K562 (cell line): Measurements from ENCODE around the gene GNA14. TPM values are rescaled to one million over a fixed set of nuclear protein-coding genes. Genes with fewer than 3 reads are reported as not detected.

Source experiments
- ATAC-seq: fragments of 200-7000 bp; cut with Tn5 transposase; 3 replicates; pipeline ENCODE4 v1.9.1; 2020; ENCODE audit warnings: moderate library complexity
- BruUV-seq: library from RNA; stranded (reverse); fragments of 400-500 nt; replicated peaks from 2 replicates; lab custom pipeline; 2021; lab: Mats Ljungman, UMichigan
- CTCF ChIA-PET: fragments of 300-600 bp; formaldehyde crosslinking; extraction: SDS; loops from one replicate; lab custom pipeline; 2021; ENCODE audit warnings: low intra/inter-chr PET ratio; lab: Yijun Ruan, JAX
- POLR2A ChIA-PET: fragments of 300-600, 350-650 bp; sonication (Branson Sonifier 250); formaldehyde crosslinking; extraction: SDS; loops from one replicate; lab custom pipeline; 2021; ENCODE audit warnings: antibody characterized with exemption, inconsistent platforms; lab: Yijun Ruan, JAX
- DNase-seq, 4 experiments: peaks; one replicate each; pipeline versions ENCODE4 v3.0.0 to v3.0.0-alpha.2; 2011 to 2018; ENCODE audit warnings: low spot score in 3 of 4, mixed read lengths in 3 of 4; ENCODE audit errors: extremely low read depth in 1 of 4
- FAIRE-seq: peaks from 2 replicates; lab custom pipeline; 2011; peaks lifted over from hg19 to GRCh38; lab: Jason Lieb, UNC
- H2AFZ ChIP-seq: 2 replicates; pipeline ENCODE4 v1.6.0; 2011; ENCODE audit warnings: low read depth, low read length, control low read depth, inconsistent platforms
- H3K27ac ChIP-seq: fragments of 200-600 bp; 3 replicates; pipeline ENCODE4 v1.8.0; 2011; ENCODE audit warnings: low read depth, mild to moderate bottlenecking, control low read depth, inconsistent platforms, low read length, moderate library complexity, mixed read lengths; ENCODE audit errors: extremely low read depth
- H3K27me3 ChIP-seq, 2 experiments: fragments of 300-600 bp in 1 of 2; 2 replicates in 1 of 2; 3 replicates in 1 of 2; pipeline versions ENCODE4 v1.6.0 to v1.8.0; 2011; ENCODE audit warnings: inconsistent platforms in 2 of 2, low read length in 2 of 2, mild to moderate bottlenecking in 1 of 2, mixed read lengths in 1 of 2, moderate library complexity in 1 of 2; ENCODE audit not compliant: control insufficient read depth in 2 of 2, insufficient read depth in 2 of 2
- H3K36me3 ChIP-seq: fragments of 300-600 bp; 3 replicates; pipeline ENCODE4 v1.8.0; 2011; ENCODE audit warnings: mild to moderate bottlenecking, low read length, inconsistent platforms; ENCODE audit not compliant: control insufficient read depth, insufficient read depth
- H3K4me1 ChIP-seq, 2 experiments: fragments of 200-600 bp in 1 of 2; replicated peaks in 1 of 2; 2 replicates in 1 of 2; 3 replicates in 1 of 2; pipeline versions ENCODE4 v1.5.1 to v1.8.0; 2011; ENCODE audit warnings: inconsistent platforms in 2 of 2, low read length in 2 of 2, mild to moderate bottlenecking in 1 of 2, mixed read lengths in 1 of 2, moderate library complexity in 1 of 2; ENCODE audit not compliant: control insufficient read depth in 2 of 2, insufficient read depth in 2 of 2
- H3K4me2 ChIP-seq: 2 replicates; pipeline ENCODE4 v1.6.1; 2011; ENCODE audit warnings: low read length, control low read depth, inconsistent platforms, mixed read lengths; ENCODE audit not compliant: insufficient read depth
- H3K4me3 ChIP-seq: fragments of 200-600 bp; sonication (generic), shearing (Covaris generic); 2 replicates; pipeline ENCODE4 v1.5.1; 2016; ENCODE audit warnings: control low read depth, inconsistent platforms
- H3K79me2 ChIP-seq: fragments of 200-600 bp; 3 replicates; pipeline ENCODE4 v1.8.0; 2011; ENCODE audit warnings: low read length, inconsistent platforms; ENCODE audit not compliant: control insufficient read depth, insufficient read depth
- H3K9ac ChIP-seq, 2 experiments: 2 replicates each; pipeline versions ENCODE4 v1.6.0 to v1.6.1; 2011; ENCODE audit warnings: low read depth in 2 of 2, low read length in 2 of 2, control low read depth in 1 of 2, inconsistent platforms in 1 of 2, mild to moderate bottlenecking in 1 of 2, mixed read lengths in 1 of 2; ENCODE audit not compliant: insufficient read depth in 1 of 2
- H3K9me1 ChIP-seq: one replicate; pipeline ENCODE4 v1.6.0; 2011; ENCODE audit warnings: inconsistent platforms, mild to moderate bottlenecking, low read length, moderate library complexity; ENCODE audit not compliant: control insufficient read depth, insufficient read depth
- H3K9me3 ChIP-seq: replicated peaks from 2 replicates; pipeline ENCODE4 v1.5.1; 2011; ENCODE audit warnings: low read depth, low read length, inconsistent platforms; ENCODE audit not compliant: control insufficient read depth, insufficient read depth
- H4K20me1 ChIP-seq: replicated peaks from 2 replicates; pipeline ENCODE4 v1.6.1; 2011; ENCODE audit warnings: low read length, inconsistent platforms, mixed read lengths; ENCODE audit not compliant: control insufficient read depth, insufficient read depth
- CEBPB ChIP-seq: fragments of 450-650 bp; IDR thresholded peaks from 2 replicates; pipeline ENCODE4 v1.6.1; 2016; ENCODE audit warnings: missing genetic modification characterization, missing compliant biosample characterization
- DDX20 ChIP-seq: fragments of 450-650 bp; IDR thresholded peaks from 2 replicates; pipeline ENCODE4 v1.6.1; 2016; ENCODE audit warnings: missing genetic modification characterization, low read depth, mild to moderate bottlenecking, missing compliant biosample characterization, moderate library complexity
- FOXK2 ChIP-seq, 2 experiments: fragments of 450-650 bp; IDR thresholded peaks in 1 of 2; conservative IDR thresholded peaks in 1 of 2; 2 replicates each; pipeline ENCODE4 v1.6.1; 2016; ENCODE audit warnings: low read depth in 2 of 2, mild to moderate bottlenecking in 1 of 2
- GATA2 ChIP-seq: sonication (generic); formaldehyde crosslinking; IDR thresholded peaks from 2 replicates; pipeline ENCODE4 v1.4.0; 2020; ENCODE audit warnings: mild to moderate bottlenecking, missing genetic modification reagents
- HEY1 ChIP-seq: fragments of 250-450 bp; sonication (Bioruptor Pico); IDR thresholded peaks from 2 replicates; pipeline ENCODE4 v1.5.0; 2020; ENCODE audit warnings: mild to moderate bottlenecking, moderate library complexity, borderline replicate concordance
- HNRNPH1 ChIP-seq: fragments of 200-400 bp; formaldehyde crosslinking; optimal IDR thresholded peaks from 2 replicates; pipeline ENCODE3; 2017; ENCODE audit warnings: low read depth, mild to moderate bottlenecking, low read length, moderate library complexity
- SP2 ChIP-seq: IDR thresholded peaks from 2 replicates; pipeline ENCODE4 v1.6.1; 2011; ENCODE audit warnings: mild to moderate bottlenecking, low read depth, low read length, moderate library complexity; ENCODE audit not compliant: poor library complexity, severe bottlenecking; ENCODE audit errors: extremely low read depth
- TCF7 ChIP-seq: sonication (generic); IDR thresholded peaks from 2 replicates; pipeline ENCODE4 v1.6.1; 2016; ENCODE audit warnings: antibody characterized with exemption, borderline replicate concordance
- U2AF2 ChIP-seq: fragments of 200-400 bp; formaldehyde crosslinking; optimal IDR thresholded peaks from 2 replicates; pipeline ENCODE3; 2017; ENCODE audit warnings: low read depth, mild to moderate bottlenecking, low read length
- ZNF384 ChIP-seq: IDR thresholded peaks from 2 replicates; pipeline ENCODE4 v1.6.1; 2012; ENCODE audit warnings: low read depth, low read length, improper control_type of control experiment
- WGBS: fragments of 100-300 bp; shearing (Covaris generic); methylation state at CpG from one replicate; pipeline ENCODE4 v1.1.6; 2016; ENCODE audit warnings: low coverage, mixed read lengths; ENCODE audit not compliant: insufficient coverage; ENCODE audit errors: missing lambda C conversion rate; 5-methylcytosine and 5-hydroxymethylcytosine counted together
- in situ Hi-C: fragments of 300-500 bp; cut with MboI; formaldehyde crosslinking; loops from 4 replicates; pipeline ENCODE4 v1.15.0; 2018; ENCODE audit warnings: inconsistent platforms, mixed read lengths
- intact Hi-C: fragments of 100-400 bp; cut with micrococcal nuclease; formaldehyde crosslinking; loops from 2 replicates; pipeline ENCODE4 v1.14.2; 2022
- polyA plus RNA-seq, 8 experiments: library from polyadenylated mRNA; depleted of rRNA in 4 of 8; stranded (reverse) in 5 of 8; unstranded in 3 of 8; fragments of >200 nt; fragmentation: Nextera tagmentation in 2 of 8; fragmentation: Illumina TruSeq in 1 of 8; extraction: Ambion mirVana in 2 of 8; extraction: Trizol in 1 of 8; gene quantifications; 2 replicates each; pipeline versions ENCODE4 v1.2.1 to v1.2.3, GENCODE V29; 2011 to 2014; ENCODE audit warnings: inconsistent platforms in 1 of 8, missing spikeins in 1 of 8
- total RNA-seq, 7 experiments: library from RNA; depleted of rRNA in 6 of 7; stranded (reverse); fragments of >200 nt in 6 of 7; fragmentation: Illumina TruSeq in 2 of 7; extraction: Trizol in 2 of 7; gene quantifications; 2 replicates each; pipeline versions ENCODE4 v1.2.1 to v1.2.3, GENCODE V29; 2011 to 2021; ENCODE audit warnings: low replicate concordance in 1 of 7
- TF ChIP-seq, protein P1 (sequence below), 2 experiments: fragments of 450-650 bp in 1 of 2; IDR thresholded peaks; 2 replicates each; pipeline ENCODE4 v1.6.1; 2011 to 2017; ENCODE audit warnings: low read depth in 2 of 2, antibody characterized with exemption in 1 of 2, borderline replicate concordance in 1 of 2, low read length in 1 of 2, mild to moderate bottlenecking in 1 of 2, mixed read lengths in 1 of 2; ENCODE audit not compliant: control insufficient read depth in 1 of 2
- TF ChIP-seq, protein P2 (sequence below), 2 experiments: IDR thresholded peaks; 2 replicates each; pipeline ENCODE4 v1.6.1; 2011; ENCODE audit warnings: borderline replicate concordance in 1 of 2, control low read depth in 1 of 2, low read depth in 1 of 2, low read length in 1 of 2, mild to moderate bottlenecking in 1 of 2, mixed read lengths in 1 of 2, moderate library complexity in 1 of 2; ENCODE audit not compliant: insufficient read depth in 1 of 2, insufficient read length in 1 of 2, poor library complexity in 1 of 2, severe bottlenecking in 1 of 2; ENCODE audit errors: extremely low read depth in 1 of 2
- TF ChIP-seq, protein P3 (sequence below): sonication (generic); formaldehyde crosslinking; IDR thresholded peaks from 2 replicates; pipeline ENCODE4 v1.8.1; 2023; ENCODE audit warnings: missing genetic modification reagents, mild to moderate bottlenecking, borderline replicate concordance

Gene GNA14
- total and polyA plus RNA-seq, 9 of the 15 experiments (the other 6 are each of a cell fraction or from before 2014, with no cell fraction given): 0.03 to 0.11 (median 0.03) TPM; not detected in 6

DNA sequence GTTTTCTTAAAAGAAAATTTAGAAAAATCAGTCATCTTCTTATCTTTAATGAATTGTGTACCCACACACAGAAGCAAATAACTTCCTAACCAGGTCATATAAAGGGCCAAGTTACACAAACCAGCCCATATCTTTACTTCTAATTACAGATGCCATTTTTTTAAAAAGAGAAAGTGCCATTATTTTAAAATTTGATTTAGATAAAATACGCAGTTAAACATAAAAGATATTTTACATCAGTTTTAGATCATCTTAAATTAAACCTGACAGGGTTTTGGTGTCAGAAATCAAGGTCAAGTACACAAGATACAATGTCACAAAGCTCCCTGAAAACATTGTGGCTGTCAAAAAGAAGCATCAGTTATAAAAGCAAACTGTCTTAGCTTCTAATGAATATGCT is 129.4 kb downstream of the GNA14 start:
- FAIRE-seq: no peak
- Histone ChIP-seq H3K36me3 (no peaks in the 10 kb centered on the region), H3K27me3 (no peaks in the 10 kb centered on the region; a peak in 1 of 5 replicates), H3K4me3 (no peak overlapping the region), H3K9me1 (no peaks in the 10 kb centered on the region), H2AFZ (no peak overlapping the region), H4K20me1 (no peaks in the 10 kb centered on the region), H3K79me2 (no peaks in the 10 kb centered on the region), H3K4me1 (no peaks in the 10 kb centered on the region), H3K9me3 (no peaks in the 10 kb centered on the region), H3K27ac (no peak overlapping the region), H3K9ac (no peak overlapping the region), H3K4me2 (no peak overlapping the region)
- in situ Hi-C loops: no loop called here
- ChIA-PET POLR2A (no interaction called here), CTCF (no interaction called here)
- no peak for ATAC-seq
- BruUV-seq: no TSS peak
- WGBS: 0% methylated on average over 1 of the region's 1 CpG
- intact Hi-C loops: no loop called here
- DNase-seq: no peak
- TF ChIP-seq, protein P1, sequence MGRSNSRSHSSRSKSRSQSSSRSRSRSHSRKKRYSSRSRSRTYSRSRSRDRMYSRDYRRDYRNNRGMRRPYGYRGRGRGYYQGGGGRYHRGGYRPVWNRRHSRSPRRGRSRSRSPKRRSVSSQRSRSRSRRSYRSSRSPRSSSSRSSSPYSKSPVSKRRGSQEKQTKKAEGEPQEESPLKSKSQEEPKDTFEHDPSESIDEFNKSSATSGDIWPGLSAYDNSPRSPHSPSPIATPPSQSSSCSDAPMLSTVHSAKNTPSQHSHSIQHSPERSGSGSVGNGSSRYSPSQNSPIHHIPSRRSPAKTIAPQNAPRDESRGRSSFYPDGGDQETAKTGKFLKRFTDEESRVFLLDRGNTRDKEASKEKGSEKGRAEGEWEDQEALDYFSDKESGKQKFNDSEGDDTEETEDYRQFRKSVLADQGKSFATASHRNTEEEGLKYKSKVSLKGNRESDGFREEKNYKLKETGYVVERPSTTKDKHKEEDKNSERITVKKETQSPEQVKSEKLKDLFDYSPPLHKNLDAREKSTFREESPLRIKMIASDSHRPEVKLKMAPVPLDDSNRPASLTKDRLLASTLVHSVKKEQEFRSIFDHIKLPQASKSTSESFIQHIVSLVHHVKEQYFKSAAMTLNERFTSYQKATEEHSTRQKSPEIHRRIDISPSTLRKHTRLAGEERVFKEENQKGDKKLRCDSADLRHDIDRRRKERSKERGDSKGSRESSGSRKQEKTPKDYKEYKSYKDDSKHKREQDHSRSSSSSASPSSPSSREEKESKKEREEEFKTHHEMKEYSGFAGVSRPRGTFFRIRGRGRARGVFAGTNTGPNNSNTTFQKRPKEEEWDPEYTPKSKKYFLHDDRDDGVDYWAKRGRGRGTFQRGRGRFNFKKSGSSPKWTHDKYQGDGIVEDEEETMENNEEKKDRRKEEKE (IDR thresholded peaks at IDR 0.05; ENCODE audit: borderline replicate concordance in 1 of 2, control insufficient read depth in 1 of 2, low read depth in 2 of 2, low read length in 1 of 2): no peak
- TF ChIP-seq ZNF384 (no peak), GATA2 (CRISPR knock-in tag) (no peak), TCF7 (no peak), DDX20 (tag) (no peak), HNRNPH1 (no peak), HEY1 (CRISPR knock-in tag) (no peak), SP2 (no peak), FOXK2 (conservative IDR thresholded peaks at IDR 0.05 in 1 of 2, IDR thresholded peaks at IDR 0.05 in 1 of 2; ENCODE audit: low read depth in 2 of 2) (no peak), CEBPB (tag) (no peak), U2AF2 (no peak)
- TF ChIP-seq, protein P2, sequence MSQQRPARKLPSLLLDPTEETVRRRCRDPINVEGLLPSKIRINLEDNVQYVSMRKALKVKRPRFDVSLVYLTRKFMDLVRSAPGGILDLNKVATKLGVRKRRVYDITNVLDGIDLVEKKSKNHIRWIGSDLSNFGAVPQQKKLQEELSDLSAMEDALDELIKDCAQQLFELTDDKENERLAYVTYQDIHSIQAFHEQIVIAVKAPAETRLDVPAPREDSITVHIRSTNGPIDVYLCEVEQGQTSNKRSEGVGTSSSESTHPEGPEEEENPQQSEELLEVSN (IDR thresholded peaks at IDR 0.05; ENCODE audit: borderline replicate concordance in 1 of 2, extremely low read depth in 1 of 2, insufficient read depth in 1 of 2, insufficient read length in 1 of 2, low read depth in 1 of 2, low read length in 1 of 2, poor library complexity in 1 of 2, severe bottlenecking in 1 of 2): no peak
- TF ChIP-seq, protein P3, sequence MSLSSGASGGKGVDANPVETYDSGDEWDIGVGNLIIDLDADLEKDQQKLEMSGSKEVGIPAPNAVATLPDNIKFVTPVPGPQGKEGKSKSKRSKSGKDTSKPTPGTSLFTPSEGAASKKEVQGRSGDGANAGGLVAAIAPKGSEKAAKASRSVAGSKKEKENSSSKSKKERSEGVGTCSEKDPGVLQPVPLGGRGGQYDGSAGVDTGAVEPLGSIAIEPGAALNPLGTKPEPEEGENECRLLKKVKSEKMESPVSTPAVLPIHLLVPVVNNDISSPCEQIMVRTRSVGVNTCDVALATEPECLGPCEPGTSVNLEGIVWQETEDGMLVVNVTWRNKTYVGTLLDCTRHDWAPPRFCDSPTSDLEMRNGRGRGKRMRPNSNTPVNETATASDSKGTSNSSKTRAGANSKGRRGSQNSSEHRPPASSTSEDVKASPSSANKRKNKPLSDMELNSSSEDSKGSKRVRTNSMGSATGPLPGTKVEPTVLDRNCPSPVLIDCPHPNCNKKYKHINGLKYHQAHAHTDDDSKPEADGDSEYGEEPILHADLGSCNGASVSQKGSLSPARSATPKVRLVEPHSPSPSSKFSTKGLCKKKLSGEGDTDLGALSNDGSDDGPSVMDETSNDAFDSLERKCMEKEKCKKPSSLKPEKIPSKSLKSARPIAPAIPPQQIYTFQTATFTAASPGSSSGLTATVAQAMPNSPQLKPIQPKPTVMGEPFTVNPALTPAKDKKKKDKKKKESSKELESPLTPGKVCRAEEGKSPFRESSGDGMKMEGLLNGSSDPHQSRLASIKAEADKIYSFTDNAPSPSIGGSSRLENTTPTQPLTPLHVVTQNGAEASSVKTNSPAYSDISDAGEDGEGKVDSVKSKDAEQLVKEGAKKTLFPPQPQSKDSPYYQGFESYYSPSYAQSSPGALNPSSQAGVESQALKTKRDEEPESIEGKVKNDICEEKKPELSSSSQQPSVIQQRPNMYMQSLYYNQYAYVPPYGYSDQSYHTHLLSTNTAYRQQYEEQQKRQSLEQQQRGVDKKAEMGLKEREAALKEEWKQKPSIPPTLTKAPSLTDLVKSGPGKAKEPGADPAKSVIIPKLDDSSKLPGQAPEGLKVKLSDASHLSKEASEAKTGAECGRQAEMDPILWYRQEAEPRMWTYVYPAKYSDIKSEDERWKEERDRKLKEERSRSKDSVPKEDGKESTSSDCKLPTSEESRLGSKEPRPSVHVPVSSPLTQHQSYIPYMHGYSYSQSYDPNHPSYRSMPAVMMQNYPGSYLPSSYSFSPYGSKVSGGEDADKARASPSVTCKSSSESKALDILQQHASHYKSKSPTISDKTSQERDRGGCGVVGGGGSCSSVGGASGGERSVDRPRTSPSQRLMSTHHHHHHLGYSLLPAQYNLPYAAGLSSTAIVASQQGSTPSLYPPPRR (CRISPR knock-in tag): no peak
